ENCODE data around the gene PRR32. TPM values are rescaled to one million over a fixed set of nuclear protein-coding genes. Genes with fewer than 3 reads are reported as not detected.

The PRR32 gene
- total RNA-seq, 5 donors from 2014 or later (not counting 1 experiment from before 2014, with no cell fraction given): not detected

GRCh38 chrX:126820700-126821420 lies 1.3 kb downstream of the PRR32 start:
- Mint-ChIP-seq H3K4me3 (no peak overlapping the region), H3K36me3 (no peaks in the 10 kb centered on the region), H3K27ac (no peak overlapping the region), H3K27me3 (peaks cover 0 to 5% of the 10 kb centered on the region in 2 donors), H3K9me3 (no peaks in the 10 kb centered on the region), H3K4me1 (no peaks in the 10 kb centered on the region)
- no peaks in the 10 kb centered on the region for H3K4me1 ChIP-seq (ENCODE audit: control insufficient read depth in 1 of 2, extremely low read depth in 1 of 2, insufficient read depth in 2 of 2, low read length in 2 of 2)
- H3K27ac ChIP-seq (ENCODE audit: low read length): no peak overlapping the region
- H3K36me3 ChIP-seq (ENCODE audit: control insufficient read depth in 2 of 2, extremely low read depth in 1 of 2, insufficient read depth in 1 of 2, low read length in 1 of 2): no peaks in the 10 kb centered on the region
- WGBS (ENCODE audit: insufficient coverage): 75% methylated on average over 3 of the region's 13 CpGs
- H3K27me3 ChIP-seq (replicated peaks in 1 of 2; ENCODE audit: control insufficient read depth in 2 of 2, extremely low read depth in 1 of 2, insufficient read depth in 2 of 2, low read length in 1 of 2): no peaks in the 10 kb centered on the region
- POLR2A ChIA-PET: no interaction called here
- no peak for ATAC-seq (replicated peaks in 1 of 4)
- no peak for DNase-seq
- no peak overlapping the region for H3K4me3 ChIP-seq (ENCODE audit: control insufficient read depth in 1 of 2, extremely low read depth in 1 of 2, low read length in 1 of 2)
- H3K9me3 ChIP-seq: no peaks in the 10 kb centered on the region
- CTCF ChIA-PET: no interaction called here

- H3K36me3 Mint-ChIP-seq: no peaks in the 10 kb centered on the region
- no CpG with 5 or more reads among the region's 2 CpGs for WGBS (ENCODE audit: insufficient coverage)
- Histone ChIP-seq H3K27me3 (replicated peaks in 1 of 2; ENCODE audit: control insufficient read depth in 2 of 2, extremely low read depth in 1 of 2, insufficient read depth in 2 of 2, low read length in 1 of 2) (no peaks in the 10 kb centered on the region), H3K36me3 (ENCODE audit: control insufficient read depth in 2 of 2, extremely low read depth in 1 of 2, insufficient read depth in 1 of 2, low read length in 1 of 2) (no peaks in the 10 kb centered on the region), H3K9me3 (no peaks in the 10 kb centered on the region), H3K27ac (ENCODE audit: low read length) (no peak overlapping the region), H3K4me1 (ENCODE audit: control insufficient read depth in 1 of 2, extremely low read depth in 1 of 2, insufficient read depth in 2 of 2, low read length in 2 of 2) (no peaks in the 10 kb centered on the region), H3K4me3 (ENCODE audit: control insufficient read depth in 1 of 2, extremely low read depth in 1 of 2, low read length in 1 of 2) (no peak overlapping the region)
- H3K4me3 Mint-ChIP-seq: no peak overlapping the region
- DNase-seq (no peak), ATAC-seq (replicated peaks in 1 of 4) (no peak)
- ChIA-PET CTCF (no interaction called here), POLR2A (no interaction called here)
- no peaks in the 10 kb centered on the region for H3K4me1 Mint-ChIP-seq
- no peak overlapping the region for H3K27ac Mint-ChIP-seq
- H3K9me3 Mint-ChIP-seq: no peaks in the 10 kb centered on the region
- H3K27me3 Mint-ChIP-seq: peaks cover 0 to 5% of the 10 kb centered on the region in 2 donors
These were observed 4.9 kb downstream of the PRR32 start for GRCh38 chrX:126824338-126825007.

- Mint-ChIP-seq H3K4me1 (no peaks in the 10 kb centered on the region), H3K4me3 (no peak overlapping the region), H3K27ac (no peak overlapping the region), H3K36me3 (no peaks in the 10 kb centered on the region), H3K27me3 (peaks cover 0 to 5% of the 10 kb centered on the region in 2 donors), H3K9me3 (no peaks in the 10 kb centered on the region)
- no CpG with 5 or more reads among the region's 1 CpG for WGBS (ENCODE audit: insufficient coverage)
- H3K4me3 ChIP-seq (ENCODE audit: control insufficient read depth in 1 of 2, extremely low read depth in 1 of 2, low read length in 1 of 2): no peak overlapping the region
- no peaks in the 10 kb centered on the region for H3K36me3 ChIP-seq (ENCODE audit: control insufficient read depth in 2 of 2, extremely low read depth in 1 of 2, insufficient read depth in 1 of 2, low read length in 1 of 2)
- POLR2A ChIA-PET: no interaction called here
- DNase-seq (no peak), ATAC-seq (replicated peaks in 1 of 4) (no peak)
- no peaks in the 10 kb centered on the region for H3K27me3 ChIP-seq (replicated peaks in 1 of 2; ENCODE audit: control insufficient read depth in 2 of 2, extremely low read depth in 1 of 2, insufficient read depth in 2 of 2, low read length in 1 of 2)
- H3K27ac ChIP-seq (ENCODE audit: low read length): no peak overlapping the region
- no peaks in the 10 kb centered on the region for H3K4me1 ChIP-seq (ENCODE audit: control insufficient read depth in 1 of 2, extremely low read depth in 1 of 2, insufficient read depth in 2 of 2, low read length in 2 of 2)
- CTCF ChIA-PET: no interaction called here
- H3K9me3 ChIP-seq: no peaks in the 10 kb centered on the region
These were observed 6.2 kb downstream of the PRR32 start for GRCh38 chrX:126825566-126826193.

GRCh38 chrX:126836186-126836585 lies 16.7 kb downstream of the PRR32 start:
- H3K9me3 ChIP-seq: no peaks in the 10 kb centered on the region
- Mint-ChIP-seq H3K9me3 (no peaks in the 10 kb centered on the region), H3K36me3 (no peaks in the 10 kb centered on the region), H3K4me3 (no peak overlapping the region), H3K27ac (no peak overlapping the region), H3K4me1 (no peaks in the 10 kb centered on the region), H3K27me3 (no peaks in the 10 kb centered on the region)
- DNase-seq (no peak), ATAC-seq (replicated peaks in 1 of 4) (no peak)
- ChIA-PET POLR2A (no interaction called here), CTCF (no interaction called here)
- no CpG with 5 or more reads among the region's 2 CpGs for WGBS (ENCODE audit: insufficient coverage)
- H3K36me3 ChIP-seq (ENCODE audit: control insufficient read depth in 2 of 2, extremely low read depth in 1 of 2, insufficient read depth in 1 of 2, low read length in 1 of 2): no peaks in the 10 kb centered on the region
- H3K4me3 ChIP-seq (ENCODE audit: control insufficient read depth in 1 of 2, extremely low read depth in 1 of 2, low read length in 1 of 2): no peak overlapping the region
- no peak overlapping the region for H3K27ac ChIP-seq (ENCODE audit: low read length)
- H3K4me1 ChIP-seq (ENCODE audit: control insufficient read depth in 1 of 2, extremely low read depth in 1 of 2, insufficient read depth in 2 of 2, low read length in 2 of 2): no peaks in the 10 kb centered on the region
- no peaks in the 10 kb centered on the region for H3K27me3 ChIP-seq (replicated peaks in 1 of 2; ENCODE audit: control insufficient read depth in 2 of 2, extremely low read depth in 1 of 2, insufficient read depth in 2 of 2, low read length in 1 of 2)

- POLR2A ChIA-PET: no interaction called here
- no peaks in the 10 kb centered on the region for H3K36me3 Mint-ChIP-seq
- Histone ChIP-seq H3K4me3 (ENCODE audit: control insufficient read depth in 1 of 2, extremely low read depth in 1 of 2, low read length in 1 of 2) (no peak overlapping the region), H3K27me3 (replicated peaks in 1 of 2; ENCODE audit: control insufficient read depth in 2 of 2, extremely low read depth in 1 of 2, insufficient read depth in 2 of 2, low read length in 1 of 2) (no peaks in the 10 kb centered on the region), H3K27ac (ENCODE audit: low read length) (no peak overlapping the region), H3K9me3 (no peaks in the 10 kb centered on the region), H3K36me3 (ENCODE audit: control insufficient read depth in 2 of 2, extremely low read depth in 1 of 2, insufficient read depth in 1 of 2, low read length in 1 of 2) (no peaks in the 10 kb centered on the region), H3K4me1 (ENCODE audit: control insufficient read depth in 1 of 2, extremely low read depth in 1 of 2, insufficient read depth in 2 of 2, low read length in 2 of 2) (no peaks in the 10 kb centered on the region)
- H3K4me3 Mint-ChIP-seq: no peak overlapping the region
- CTCF ChIA-PET: no interaction called here
- ATAC-seq (replicated peaks in 1 of 4): no peak
- no peak for DNase-seq
- H3K27me3 Mint-ChIP-seq: no peaks in the 10 kb centered on the region
- H3K9me3 Mint-ChIP-seq: no peaks in the 10 kb centered on the region
- H3K27ac Mint-ChIP-seq: no peak overlapping the region
- no peaks in the 10 kb centered on the region for H3K4me1 Mint-ChIP-seq
- WGBS (ENCODE audit: insufficient coverage): no CpG with 5 or more reads among the region's 3 CpGs
These were observed 27.6 kb downstream of the PRR32 start for GRCh38 chrX:126847143-126847542.

- Histone ChIP-seq H3K9me3 (no peaks in the 10 kb centered on the region), H3K4me1 (ENCODE audit: control insufficient read depth in 1 of 2, extremely low read depth in 1 of 2, insufficient read depth in 2 of 2, low read length in 2 of 2) (no peaks in the 10 kb centered on the region), H3K27ac (ENCODE audit: low read length) (no peak overlapping the region), H3K4me3 (ENCODE audit: control insufficient read depth in 1 of 2, extremely low read depth in 1 of 2, low read length in 1 of 2) (no peak overlapping the region), H3K36me3 (ENCODE audit: control insufficient read depth in 2 of 2, extremely low read depth in 1 of 2, insufficient read depth in 1 of 2, low read length in 1 of 2) (no peaks in the 10 kb centered on the region), H3K27me3 (replicated peaks in 1 of 2; ENCODE audit: control insufficient read depth in 2 of 2, extremely low read depth in 1 of 2, insufficient read depth in 2 of 2, low read length in 1 of 2) (no peaks in the 10 kb centered on the region)
- Mint-ChIP-seq H3K27me3 (no peaks in the 10 kb centered on the region), H3K36me3 (no peaks in the 10 kb centered on the region), H3K27ac (no peak overlapping the region), H3K9me3 (peaks cover 0 to 4% (median 3%) of the 10 kb centered on the region in 3 donors), H3K4me3 (no peak overlapping the region), H3K4me1 (no peaks in the 10 kb centered on the region)
- DNase-seq: no peak
- WGBS (ENCODE audit: insufficient coverage): 71% methylated on average over 1 of the region's 5 CpGs
- POLR2A ChIA-PET: no interaction called here
- CTCF ChIA-PET: no interaction called here
- ATAC-seq (replicated peaks in 1 of 4): no peak
These were observed 36.5 kb downstream of the PRR32 start for GRCh38 chrX:126855839-126856524.
